ENCODE measurements around the gene TERT. TPM values are rescaled to one million over a fixed set of nuclear protein-coding genes. Genes with fewer than 3 reads are reported as not detected.
"Not testable (repeated sequence)": the region's sequence is repeated elsewhere in the genome, so short reads cannot be mapped to it uniquely, and the experiment has no call there.

TERT gene
- total RNA-seq, 2 experiments from 2014 or later = 0.55 to 0.84 TPM

- DNase-seq (no peak), ATAC-seq (ENCODE audit: poor library complexity) (no peak)
- Histone ChIP-seq H3K9me3 (ENCODE audit: control insufficient read depth in 1 of 2, insufficient read depth in 1 of 2, low read length in 2 of 2) (no peaks in the 10 kb centered on the region), H3K4me3 (ENCODE audit: low read length) (no peak overlapping the region), H3K27me3 (ENCODE audit: control insufficient read depth in 1 of 2, insufficient read depth in 2 of 2, low read length in 2 of 2) (no peaks in the 10 kb centered on the region), H3K27ac (ENCODE audit: low read depth in 1 of 2, low read length in 2 of 2) (no peak overlapping the region), H3K36me3 (ENCODE audit: insufficient read depth, low read length) (peaks cover 56% of the 10 kb centered on the region), H3K4me1 (ENCODE audit: insufficient read depth, low read length) (peaks cover 40% of the 10 kb centered on the region)
- H3K27me3 Mint-ChIP-seq = no peaks in the 10 kb centered on the region
- H3K4me1 Mint-ChIP-seq (ENCODE audit: low read depth) = peaks cover 42% of the 10 kb centered on the region
- no peaks in the 10 kb centered on the region for H3K9me3 Mint-ChIP-seq
- ChIA-PET CTCF (no interaction called here), POLR2A (interaction anchor here (0.6 kb wide), 1 partner anchor 45 kb away, joined by 3 read pairs; no protein-coding TSS in a partner anchor)
- intact Hi-C loops (cut with DNase I, micrococcal nuclease) = loop anchor here (5.0 to 10.0 kb wide), 3 partner anchors 47 to 453 kb away; partner anchors contain the start of genes BRD9 (in 1 of the 2), MRPL36 (in 1 of the 2), TERT (in 1 of the 2) and TRIP13 (in 1 of the 2)
- TF ChIP-seq, protein P1, sequence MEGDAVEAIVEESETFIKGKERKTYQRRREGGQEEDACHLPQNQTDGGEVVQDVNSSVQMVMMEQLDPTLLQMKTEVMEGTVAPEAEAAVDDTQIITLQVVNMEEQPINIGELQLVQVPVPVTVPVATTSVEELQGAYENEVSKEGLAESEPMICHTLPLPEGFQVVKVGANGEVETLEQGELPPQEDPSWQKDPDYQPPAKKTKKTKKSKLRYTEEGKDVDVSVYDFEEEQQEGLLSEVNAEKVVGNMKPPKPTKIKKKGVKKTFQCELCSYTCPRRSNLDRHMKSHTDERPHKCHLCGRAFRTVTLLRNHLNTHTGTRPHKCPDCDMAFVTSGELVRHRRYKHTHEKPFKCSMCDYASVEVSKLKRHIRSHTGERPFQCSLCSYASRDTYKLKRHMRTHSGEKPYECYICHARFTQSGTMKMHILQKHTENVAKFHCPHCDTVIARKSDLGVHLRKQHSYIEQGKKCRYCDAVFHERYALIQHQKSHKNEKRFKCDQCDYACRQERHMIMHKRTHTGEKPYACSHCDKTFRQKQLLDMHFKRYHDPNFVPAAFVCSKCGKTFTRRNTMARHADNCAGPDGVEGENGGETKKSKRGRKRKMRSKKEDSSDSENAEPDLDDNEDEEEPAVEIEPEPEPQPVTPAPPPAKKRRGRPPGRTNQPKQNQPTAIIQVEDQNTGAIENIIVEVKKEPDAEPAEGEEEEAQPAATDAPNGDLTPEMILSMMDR (IDR thresholded peaks at IDR 0.05) = no peak
- H3K27ac Mint-ChIP-seq = no peak overlapping the region
- no peak overlapping the region for H3K4me3 Mint-ChIP-seq
- H3K36me3 Mint-ChIP-seq (ENCODE audit: low read depth) = peaks cover 56% of the 10 kb centered on the region
These were observed 47.0 kb upstream of the TERT start for GRCh38 chr5:1341863-1342262.

DNA sequence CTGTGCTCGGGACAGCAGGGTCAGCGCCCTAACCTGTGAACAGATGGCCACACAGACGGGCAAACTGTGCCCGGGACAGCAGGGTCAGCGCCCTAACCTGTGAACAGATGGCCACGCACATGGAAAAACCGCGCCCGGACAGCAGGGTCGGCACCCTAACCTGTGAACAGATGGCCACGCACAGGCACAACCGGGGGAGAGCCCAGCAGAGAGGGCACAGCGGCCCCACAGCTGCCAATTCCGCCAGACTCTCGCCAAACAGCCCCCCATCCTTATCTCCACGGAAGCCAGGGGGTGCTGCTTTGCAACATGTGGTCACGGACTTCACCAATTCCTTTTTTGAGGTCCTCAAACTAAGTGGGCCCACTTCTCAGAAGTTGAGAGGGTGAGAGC lies 44.9 kb upstream of the TERT start:
- peaks cover 47% of the 10 kb centered on the region for H3K4me1 Mint-ChIP-seq (ENCODE audit: low read depth)
- ATAC-seq (ENCODE audit: poor library complexity); H3K27ac ChIP-seq (ENCODE audit: low read depth in 1 of 2, low read length in 2 of 2); POLR2A ChIA-PET; H3K4me3 ChIP-seq (ENCODE audit: low read length); H3K4me3 Mint-ChIP-seq; DNase-seq; H3K9me3 ChIP-seq (ENCODE audit: control insufficient read depth in 1 of 2, insufficient read depth in 1 of 2, low read length in 2 of 2); H3K27me3 Mint-ChIP-seq; H3K27me3 ChIP-seq (ENCODE audit: control insufficient read depth in 1 of 2, insufficient read depth in 2 of 2, low read length in 2 of 2); H3K27ac Mint-ChIP-seq; H3K9me3 Mint-ChIP-seq; CTCF ChIA-PET: not testable (repeated sequence)
- H3K36me3 ChIP-seq (ENCODE audit: insufficient read depth, low read length) = peaks cover 76% of the 10 kb centered on the region
- intact Hi-C loops (cut with DNase I, micrococcal nuclease) = loop anchor here (5.0 to 10.0 kb wide), 3 partner anchors 45 to 455 kb away; partner anchors contain the start of genes BRD9 (in 1 of the 2), MRPL36 (in 1 of the 2), TERT (in 1 of the 2) and TRIP13 (in 1 of the 2)
- H3K4me1 ChIP-seq (ENCODE audit: insufficient read depth, low read length) = peaks cover 40% of the 10 kb centered on the region
- H3K36me3 Mint-ChIP-seq (ENCODE audit: low read depth) = peaks cover 72% of the 10 kb centered on the region

GRCh38 chr5:1339139-1339817 lies 44.4 kb upstream of the TERT start:
- POLR2A ChIA-PET, CTCF ChIA-PET: not testable (repeated sequence)

DNA sequence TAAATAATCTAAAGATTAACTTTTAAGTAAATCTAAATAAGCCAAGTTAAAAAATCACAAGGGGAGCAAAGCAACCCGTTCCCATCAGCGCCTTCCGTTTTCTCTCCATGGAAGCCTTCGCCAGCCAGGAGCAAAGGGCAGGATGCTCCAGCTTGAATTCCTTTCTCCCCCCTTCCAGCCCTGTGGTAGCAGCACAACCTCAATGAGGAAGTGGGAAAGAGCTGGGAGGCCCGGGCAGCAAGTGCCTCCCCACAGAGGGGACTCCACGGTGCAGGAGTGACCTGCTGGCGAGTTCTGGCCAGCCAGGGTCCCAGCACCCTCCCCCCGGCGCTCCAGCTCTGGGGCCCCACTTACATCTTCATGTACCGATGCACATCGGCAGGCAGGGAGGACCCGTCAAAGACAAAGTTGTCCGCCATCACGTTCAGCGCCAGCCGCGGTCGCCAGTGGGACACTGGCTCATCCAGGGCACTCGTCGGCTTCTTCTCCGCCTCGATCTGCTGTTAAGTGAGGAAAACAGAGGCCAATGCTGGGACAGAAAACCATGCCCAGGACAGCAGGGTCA lies 43.7 kb upstream of the TERT start:
- no peaks in the 10 kb centered on the region for H3K27me3 Mint-ChIP-seq
- peaks cover 88% of the 10 kb centered on the region for H3K36me3 ChIP-seq (ENCODE audit: insufficient read depth, low read length)
- peaks cover 76% of the 10 kb centered on the region for H3K36me3 Mint-ChIP-seq (ENCODE audit: low read depth)
- TF ChIP-seq, protein P1 (IDR thresholded peaks at IDR 0.05) = no peak
- no peak overlapping the region for H3K27ac ChIP-seq (ENCODE audit: low read depth in 1 of 2, low read length in 2 of 2)
- DNase-seq (no peak), ATAC-seq (ENCODE audit: poor library complexity) (no peak)
- no peaks in the 10 kb centered on the region for H3K27me3 ChIP-seq (ENCODE audit: control insufficient read depth in 1 of 2, insufficient read depth in 2 of 2, low read length in 2 of 2)
- no peak overlapping the region for H3K4me3 Mint-ChIP-seq
- ChIA-PET POLR2A (no interaction called here), CTCF (no interaction called here)
- H3K9me3 ChIP-seq (ENCODE audit: control insufficient read depth in 1 of 2, insufficient read depth in 1 of 2, low read length in 2 of 2) = no peaks in the 10 kb centered on the region
- intact Hi-C loops (cut with DNase I, micrococcal nuclease) = no loop called here
- no peak overlapping the region for H3K27ac Mint-ChIP-seq
- peaks cover 32% of the 10 kb centered on the region for H3K4me1 ChIP-seq (ENCODE audit: insufficient read depth, low read length)
- H3K9me3 Mint-ChIP-seq = no peaks in the 10 kb centered on the region
- H3K4me3 ChIP-seq (ENCODE audit: low read length) = no peak overlapping the region
- peaks cover 40% of the 10 kb centered on the region for H3K4me1 Mint-ChIP-seq (ENCODE audit: low read depth)

More at GRCh38 chr5:1339139-1339817, 44.4 kb upstream of the TERT start:
- H3K27ac Mint-ChIP-seq; H3K9me3 Mint-ChIP-seq; H3K27me3 Mint-ChIP-seq; H3K27me3 ChIP-seq (ENCODE audit: control insufficient read depth in 1 of 2, insufficient read depth in 2 of 2, low read length in 2 of 2); intact Hi-C loops (cut with DNase I, micrococcal nuclease); H3K9me3 ChIP-seq (ENCODE audit: control insufficient read depth in 1 of 2, insufficient read depth in 1 of 2, low read length in 2 of 2); H3K4me3 Mint-ChIP-seq; H3K27ac ChIP-seq (ENCODE audit: low read depth in 1 of 2, low read length in 2 of 2); DNase-seq; ATAC-seq (ENCODE audit: poor library complexity); H3K4me3 ChIP-seq (ENCODE audit: low read length): not testable (repeated sequence)
- Histone ChIP-seq H3K36me3 (ENCODE audit: insufficient read depth, low read length) (peaks cover 82% of the 10 kb centered on the region), H3K4me1 (ENCODE audit: insufficient read depth, low read length) (peaks cover 39% of the 10 kb centered on the region)
- H3K4me1 Mint-ChIP-seq (ENCODE audit: low read depth) = peaks cover 47% of the 10 kb centered on the region
- H3K36me3 Mint-ChIP-seq (ENCODE audit: low read depth) = peaks cover 77% of the 10 kb centered on the region

Data from CD4-positive, alpha-beta T cell (primary cell).